HG03342 (cell line): ENCODE results near the gene HSD3B7.
"Not testable (repeated sequence)": the region's sequence is repeated elsewhere in the genome, so short reads cannot be mapped to it uniquely, and the experiment has no call there.

ENCODE experiments used
- ATAC-seq: cut with Tn5 transposase; IDR thresholded peaks from one replicate; pipeline ENCODE4 v1.9.1; 2021; ENCODE audit warnings: mild to moderate bottlenecking, moderate library complexity; ENCODE audit not compliant: unreplicated experiment

The HSD3B7 gene

GRCh38 chr16:30984669-30985400 is at the start of gene HSD3B7:
Gene HSD3B7, plus strand, starts transcription at chr16:30985207. Its CDS starts 452 bp downstream, at chr16:30985659.
- no peak for ATAC-seq

DNA sequence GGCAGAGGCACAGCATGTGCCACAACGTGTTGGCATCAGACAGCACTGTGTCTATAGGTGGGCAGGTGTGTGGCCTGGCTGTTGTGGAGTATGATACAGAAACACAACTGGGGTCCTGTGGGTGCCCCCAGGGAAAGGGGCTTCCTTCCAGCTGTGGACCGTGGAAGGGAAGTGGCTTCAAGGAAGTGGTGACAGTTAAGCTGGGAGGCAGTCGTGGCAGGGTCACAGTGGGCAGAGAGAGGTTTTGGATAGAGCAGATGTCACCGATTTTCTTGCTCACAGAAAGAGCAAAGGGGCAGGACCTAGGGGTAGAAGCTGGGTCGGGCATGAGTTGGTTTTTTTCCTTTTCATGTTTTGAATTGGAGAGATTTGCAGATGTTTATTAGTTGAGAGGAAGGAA is 47.3 kb upstream of the HSD3B7 start:
- no peak for ATAC-seq

DNA sequence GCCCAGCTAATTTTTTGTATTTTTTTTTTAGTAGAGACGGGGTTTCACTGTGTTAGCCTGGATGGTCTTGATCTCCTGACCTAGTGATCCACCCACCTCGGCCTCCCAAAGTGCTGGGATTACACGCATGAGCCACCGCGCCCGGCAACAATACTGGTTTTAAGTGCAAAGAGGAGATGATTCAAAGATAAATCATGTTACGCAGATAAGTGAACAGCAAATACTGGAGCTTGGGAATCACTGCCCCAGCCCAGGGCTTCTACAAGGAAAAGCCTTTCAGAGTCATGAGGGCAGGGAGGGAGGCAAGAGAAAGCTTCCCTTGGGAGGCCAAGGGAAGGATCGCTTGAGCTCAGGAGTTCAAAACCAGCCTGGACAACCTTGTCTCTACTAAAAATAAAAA is 45.4 kb upstream of the HSD3B7 start:
- not testable (repeated sequence) for ATAC-seq

DNA sequence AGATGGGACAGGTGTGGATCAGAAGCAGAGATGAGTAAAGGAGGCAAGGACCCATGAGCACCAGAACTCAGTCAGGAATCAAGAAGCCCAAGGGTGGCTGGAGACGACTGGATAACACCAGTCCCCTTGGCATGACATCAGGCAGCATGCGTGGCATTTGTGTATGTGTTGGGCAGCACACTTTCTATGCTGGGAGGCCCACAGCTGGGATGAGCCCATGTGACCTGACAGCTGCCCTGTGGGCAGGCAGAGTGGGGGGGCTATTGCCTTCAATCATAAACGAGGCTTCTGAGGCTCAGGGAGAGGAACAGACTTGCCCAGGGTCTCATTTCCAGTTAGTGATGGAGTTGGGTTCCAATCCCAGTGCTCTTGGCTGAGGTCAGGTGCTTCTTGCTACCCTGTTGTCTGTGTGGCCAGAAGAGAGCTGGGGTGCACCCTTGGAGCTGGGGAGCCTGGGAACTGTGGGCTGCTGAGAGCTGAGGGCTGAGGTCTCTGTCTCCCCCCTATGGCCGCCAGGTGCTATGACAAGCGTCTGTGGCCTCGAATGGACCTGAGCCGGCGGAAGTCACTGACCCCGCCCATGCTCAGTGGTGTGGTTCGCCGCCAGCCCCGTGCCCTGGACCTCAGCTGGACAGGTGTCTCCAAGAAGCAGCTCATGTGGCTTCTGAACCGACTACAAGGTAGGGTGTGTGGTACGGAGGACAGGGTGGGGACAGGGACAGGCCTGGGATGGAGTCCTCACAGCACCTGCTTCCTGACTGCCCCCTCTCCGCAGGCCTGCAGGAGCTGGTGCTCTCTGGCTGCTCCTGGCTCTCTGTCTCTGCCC is 43.2 kb upstream of the HSD3B7 start:
- ATAC-seq = peak; percentile 82

DNA sequence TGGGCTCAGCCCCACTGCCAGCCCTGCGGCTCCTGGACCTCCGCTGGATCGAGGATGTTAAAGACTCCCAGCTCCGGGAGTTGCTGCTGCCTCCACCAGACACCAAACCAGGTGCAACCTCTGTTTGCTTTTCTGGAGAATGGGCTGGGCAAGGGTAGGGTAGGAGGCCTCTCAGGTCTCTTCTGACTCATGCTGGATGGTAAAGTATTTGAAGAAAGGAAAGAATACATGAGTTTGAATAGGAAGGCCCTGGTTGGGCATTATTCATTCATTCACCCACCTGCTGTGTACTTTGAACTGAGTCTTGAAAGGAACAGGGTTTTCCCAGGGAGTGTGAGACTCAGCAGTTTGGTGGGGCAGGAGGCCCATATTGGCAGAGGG is 42.6 kb upstream of the HSD3B7 start:
- no peak for ATAC-seq

GRCh38 chr16:30944352-30944751 is 40.7 kb upstream of the HSD3B7 start:
- no peak for ATAC-seq

DNA sequence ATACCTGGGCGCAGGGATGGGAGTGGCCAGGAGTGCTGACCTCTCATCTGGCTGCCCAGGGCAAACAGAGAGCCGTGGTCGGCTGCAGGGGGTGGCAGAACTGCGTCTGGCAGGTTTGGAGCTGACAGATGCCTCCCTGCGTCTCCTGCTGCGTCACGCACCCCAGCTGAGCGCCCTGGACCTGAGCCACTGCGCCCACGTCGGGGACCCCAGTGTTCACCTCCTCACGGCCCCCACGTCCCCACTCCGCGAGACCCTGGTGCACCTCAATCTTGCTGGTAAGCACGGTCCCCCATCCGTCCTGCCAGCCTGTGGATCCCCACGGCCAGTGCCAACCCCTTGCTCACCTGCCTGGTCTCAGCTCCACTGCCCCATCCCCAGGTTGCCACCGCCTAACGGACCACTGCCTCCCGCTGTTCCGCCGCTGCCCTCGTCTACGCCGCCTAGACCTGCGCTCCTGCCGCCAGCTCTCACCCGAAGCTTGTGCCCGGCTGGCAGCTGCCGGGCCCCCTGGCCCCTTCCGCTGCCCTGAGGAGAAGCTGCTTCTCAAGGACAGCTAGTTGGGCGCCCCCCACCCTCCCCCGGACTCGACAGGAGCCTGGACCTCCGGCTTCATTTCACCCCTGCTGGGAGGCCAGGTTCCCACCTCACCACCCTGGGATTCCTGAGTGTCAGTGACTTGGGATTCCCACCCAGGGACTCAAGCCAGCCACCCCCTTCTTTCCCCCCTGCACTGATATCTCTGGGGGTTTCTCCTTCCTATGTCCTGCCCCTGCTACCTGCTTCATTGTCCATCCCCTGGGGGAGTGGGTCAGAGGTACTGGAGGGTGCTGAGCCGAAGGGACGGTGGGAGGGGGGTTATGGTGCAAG is 38.1 kb upstream of the HSD3B7 start:
- ATAC-seq = no peak

- no peak for ATAC-seq
Measured at GRCh38 chr16:30947541-30947858, 37.5 kb upstream of the HSD3B7 start.

GRCh38 chr16:30947859-30948666 is 36.9 kb upstream of the HSD3B7 start:
- peak; percentile 14 for ATAC-seq

GRCh38 chr16:30948667-30949649 is 36.0 kb upstream of the HSD3B7 start, which contains the start of gene ORAI3:
Gene ORAI3, plus strand, starts transcription at chr16:30949068. Its CDS starts 222 bp downstream, at chr16:30949290.
- peak; percentile 69 for ATAC-seq

DNA sequence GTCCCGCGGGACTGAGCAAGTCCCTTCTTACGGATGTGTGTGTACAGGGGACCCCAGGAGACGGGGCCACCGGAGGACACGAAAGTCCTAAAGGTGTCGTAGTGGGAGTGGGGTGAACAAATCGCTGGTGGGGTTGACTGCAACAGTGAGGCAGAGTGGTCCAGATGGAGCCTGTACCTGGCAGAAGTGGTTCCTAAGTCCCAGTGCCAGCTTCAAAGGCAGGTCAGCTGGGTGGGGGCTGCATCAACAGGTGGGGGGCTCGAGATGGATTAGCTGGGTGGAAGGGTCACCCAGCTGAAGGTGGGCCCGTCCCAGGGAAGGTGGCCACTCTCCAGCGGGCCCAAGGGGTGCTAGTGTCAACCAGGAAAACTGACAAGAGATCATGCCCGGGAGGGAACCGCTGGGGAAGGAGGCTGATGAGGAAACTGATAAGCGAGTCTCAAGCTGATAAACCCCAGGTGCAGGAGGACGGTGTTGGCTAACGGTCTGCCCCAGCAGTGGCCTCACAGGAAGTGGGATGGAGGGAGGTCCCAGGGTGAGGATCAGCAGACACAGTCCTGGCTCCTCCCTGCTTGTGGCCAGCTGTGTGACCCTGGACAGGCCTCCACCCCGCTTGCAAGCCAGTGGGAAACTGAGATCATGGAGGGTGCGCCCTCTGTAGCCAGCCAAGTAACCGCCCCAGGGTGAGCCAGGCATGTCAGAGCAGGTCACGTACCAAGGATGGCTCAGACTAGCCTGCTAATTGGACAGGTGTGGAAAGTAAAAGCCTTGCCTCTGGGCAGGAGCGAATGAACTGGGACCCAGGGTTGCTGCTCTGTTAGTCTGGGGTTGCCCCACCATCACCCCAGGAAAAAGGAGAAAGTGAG is 35.1 kb upstream of the HSD3B7 start:
- peak; percentile 28 for ATAC-seq

DNA sequence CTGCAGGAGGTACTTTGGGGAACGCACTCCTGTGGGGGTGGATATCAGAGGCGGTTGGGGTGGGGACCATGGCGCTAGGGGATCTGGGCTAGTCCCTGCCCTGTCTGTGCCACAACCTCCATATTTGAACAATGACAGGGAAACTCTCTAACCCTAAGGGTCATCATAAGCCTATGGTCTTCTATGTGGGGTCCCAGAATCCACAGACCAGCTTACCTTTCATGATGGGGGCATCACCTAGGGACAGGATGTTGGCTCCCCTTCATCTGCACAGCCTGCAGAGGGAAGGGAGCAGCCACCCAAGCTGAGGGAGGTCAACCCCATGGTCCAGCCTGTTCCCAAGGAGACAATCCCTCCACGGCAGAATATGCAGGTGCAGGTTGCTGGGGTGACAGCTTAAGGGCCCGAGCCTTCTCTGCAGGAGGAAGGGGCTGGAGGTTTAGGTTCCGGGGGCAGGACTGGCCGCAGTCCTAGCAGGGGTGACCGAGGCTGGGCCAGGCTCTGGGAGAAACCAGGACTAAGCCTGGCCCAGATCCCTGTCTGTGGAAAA is 34.4 kb upstream of the HSD3B7 start:
- no peak for ATAC-seq

GRCh38 chr16:30951193-30951592 is 33.8 kb upstream of the HSD3B7 start:
- no peak for ATAC-seq

DNA sequence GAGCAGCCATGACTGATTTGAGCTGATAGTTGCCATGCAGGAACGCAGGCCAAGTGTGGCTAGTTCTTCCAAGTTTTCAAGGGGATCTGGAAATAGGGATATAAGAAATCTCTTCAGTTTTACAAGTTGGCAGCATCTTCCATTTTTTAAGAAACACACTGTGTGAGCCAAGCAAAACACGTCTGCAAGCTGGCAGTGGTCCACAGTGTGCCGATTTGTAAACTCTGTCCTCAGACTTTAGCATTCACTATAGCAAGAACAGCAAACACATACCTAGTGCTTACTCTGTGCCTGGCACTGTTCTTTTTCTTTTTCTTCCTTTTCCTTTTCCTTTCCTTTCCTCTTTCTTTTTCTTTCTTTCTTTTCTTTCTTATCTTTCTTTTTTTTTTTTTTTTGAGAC is 33.3 kb upstream of the HSD3B7 start:
- ATAC-seq = no peak

DNA sequence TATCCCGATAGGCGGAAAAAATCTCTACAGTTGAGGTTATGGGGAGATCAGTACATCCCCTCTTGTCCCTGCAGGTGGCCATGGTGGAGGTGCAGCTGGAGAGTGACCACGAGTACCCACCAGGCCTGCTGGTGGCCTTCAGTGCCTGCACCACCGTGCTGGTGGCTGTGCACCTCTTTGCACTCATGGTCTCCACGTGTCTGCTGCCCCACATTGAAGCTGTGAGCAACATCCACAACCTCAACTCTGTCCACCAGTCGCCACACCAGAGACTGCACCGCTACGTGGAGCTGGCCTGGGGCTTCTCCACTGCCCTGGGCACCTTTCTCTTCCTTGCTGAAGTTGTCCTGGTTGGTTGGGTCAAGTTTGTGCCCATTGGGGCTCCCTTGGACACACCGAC is 31.9 kb upstream of the HSD3B7 start:
- ATAC-seq = no peak

DNA sequence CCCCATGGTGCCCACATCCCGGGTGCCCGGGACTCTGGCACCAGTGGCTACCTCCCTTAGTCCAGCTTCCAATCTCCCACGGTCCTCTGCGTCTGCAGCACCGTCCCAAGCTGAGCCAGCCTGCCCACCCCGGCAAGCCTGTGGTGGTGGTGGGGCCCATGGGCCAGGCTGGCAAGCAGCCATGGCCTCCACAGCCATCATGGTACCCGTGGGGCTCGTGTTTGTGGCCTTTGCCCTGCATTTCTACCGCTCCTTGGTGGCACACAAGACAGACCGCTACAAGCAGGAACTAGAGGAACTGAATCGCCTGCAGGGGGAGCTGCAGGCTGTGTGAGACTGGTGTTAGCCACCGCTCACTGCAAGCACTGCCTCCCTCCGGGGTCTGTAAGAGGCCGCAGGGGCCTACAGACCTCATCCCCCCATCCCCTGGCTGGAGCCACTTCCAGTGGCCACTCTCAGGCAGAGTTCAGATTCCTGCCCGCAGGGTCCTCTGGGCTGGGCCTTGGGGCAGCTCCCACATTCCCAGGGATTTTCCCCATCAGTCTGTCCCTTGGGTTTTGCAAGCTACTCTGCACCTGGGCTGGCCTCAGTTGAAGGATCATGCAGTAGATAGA is 31.4 kb upstream of the HSD3B7 start:
- ATAC-seq = no peak

GRCh38 chr16:30954993-30955392 is 30.0 kb upstream of the HSD3B7 start:
- no peak for ATAC-seq
